Measurements from ENCODE around the gene IGFBP5. TPM values are rescaled to one million over a fixed set of nuclear protein-coding genes. Genes with fewer than 3 reads are reported as not detected.
A peak's percentile ranks its signal among the peaks of the same experiment; 100 is the strongest.

IGFBP5 gene
- total RNA-seq, 2 donors from 2014 or later = 0.02 TPM; not detected in 1

- no peak for ATAC-seq
- no peak overlapping the region for H3K27ac Mint-ChIP-seq
- no peaks in the 10 kb centered on the region for H3K36me3 Mint-ChIP-seq
- H3K9me3 Mint-ChIP-seq = no peaks in the 10 kb centered on the region
- DNase-seq (ENCODE audit: low spot score in 2 of 2) = no peak
Observed at GRCh38 chr2:216678813-216679657, 16.3 kb downstream of the IGFBP5 start.

GRCh38 chr2:216678098-216678465 is 17.3 kb downstream of the IGFBP5 start:
- H3K9me3 Mint-ChIP-seq = no peaks in the 10 kb centered on the region
- ATAC-seq = no peak

GRCh38 chr2:216677439-216678097 is 17.8 kb downstream of the IGFBP5 start:
- peak overlapping the region in 1 of 2 donors; percentile 0 for H3K27ac Mint-ChIP-seq
- H3K36me3 Mint-ChIP-seq = no peaks in the 10 kb centered on the region
- no peak for DNase-seq (ENCODE audit: low spot score in 2 of 2)
- ATAC-seq = no peak
- H3K9me3 Mint-ChIP-seq = no peaks in the 10 kb centered on the region

More at GRCh38 chr2:216678098-216678465, 17.3 kb downstream of the IGFBP5 start:
- DNase-seq (ENCODE audit: low spot score in 2 of 2) = no peak
- no peaks in the 10 kb centered on the region for H3K36me3 Mint-ChIP-seq
- H3K27ac Mint-ChIP-seq = peak overlapping the region in 1 of 2 donors; percentile 0

- ATAC-seq (no peak), DNase-seq (ENCODE audit: low spot score in 2 of 2) (no peak)
- Mint-ChIP-seq H3K9me3 (no peaks in the 10 kb centered on the region), H3K27ac (no peak overlapping the region), H3K36me3 (no peaks in the 10 kb centered on the region)
Observed at GRCh38 chr2:216676630-216677029, 18.7 kb downstream of the IGFBP5 start.

- no peak for ATAC-seq
- no peaks in the 10 kb centered on the region for H3K9me3 Mint-ChIP-seq
- DNase-seq (ENCODE audit: low spot score in 2 of 2) = no peak
- no peak overlapping the region for H3K27ac Mint-ChIP-seq
- H3K36me3 Mint-ChIP-seq = no peaks in the 10 kb centered on the region
Observed at GRCh38 chr2:216674376-216674775, 21.0 kb downstream of the IGFBP5 start.

- no peak for DNase-seq (ENCODE audit: low spot score in 2 of 2)
- no peak overlapping the region for H3K27ac Mint-ChIP-seq
- H3K36me3 Mint-ChIP-seq = no peaks in the 10 kb centered on the region
- no peaks in the 10 kb centered on the region for H3K9me3 Mint-ChIP-seq
- no peak for ATAC-seq
Observed at GRCh38 chr2:216673609-216674008, 21.7 kb downstream of the IGFBP5 start.

- no peak overlapping the region for H3K27ac Mint-ChIP-seq
- H3K9me3 Mint-ChIP-seq = no peaks in the 10 kb centered on the region
- no peak for ATAC-seq
- no peak for DNase-seq (ENCODE audit: low spot score in 2 of 2)
- H3K36me3 Mint-ChIP-seq = no peaks in the 10 kb centered on the region
Observed at GRCh38 chr2:216673021-216673420, 22.3 kb downstream of the IGFBP5 start.

GRCh38 chr2:216672466-216672865 is 22.9 kb downstream of the IGFBP5 start:
- Mint-ChIP-seq H3K9me3 (no peaks in the 10 kb centered on the region), H3K36me3 (no peaks in the 10 kb centered on the region), H3K27ac (no peak overlapping the region)
- DNase-seq (ENCODE audit: low spot score in 2 of 2) = no peak
- no peak for ATAC-seq

- DNase-seq (ENCODE audit: low spot score in 2 of 2) (no peak), ATAC-seq (no peak)
- Mint-ChIP-seq H3K9me3 (no peaks in the 10 kb centered on the region), H3K27ac (no peak overlapping the region), H3K36me3 (no peaks in the 10 kb centered on the region)
Observed at GRCh38 chr2:216671791-216672343, 23.5 kb downstream of the IGFBP5 start.

GRCh38 chr2:216671081-216671411 is 24.3 kb downstream of the IGFBP5 start:
- ATAC-seq = no peak
- Mint-ChIP-seq H3K36me3 (no peaks in the 10 kb centered on the region), H3K9me3 (no peaks in the 10 kb centered on the region), H3K27ac (peak overlapping the region in 1 of 2 donors; percentile 34)
- no peak for DNase-seq (ENCODE audit: low spot score in 2 of 2)

- ATAC-seq (no peak), DNase-seq (ENCODE audit: low spot score in 2 of 2) (no peak)
- Mint-ChIP-seq H3K27ac (no peak overlapping the region), H3K36me3 (no peaks in the 10 kb centered on the region), H3K9me3 (no peaks in the 10 kb centered on the region)
Observed at GRCh38 chr2:216670266-216671080, 24.9 kb downstream of the IGFBP5 start.

GRCh38 chr2:216666461-216667233 is 28.7 kb downstream of the IGFBP5 start:
- ATAC-seq (peak; percentile 80 to 86), DNase-seq (ENCODE audit: low spot score in 2 of 2) (peak; percentile 70 to 76)
- Mint-ChIP-seq H3K36me3 (no peaks in the 10 kb centered on the region), H3K9me3 (no peaks in the 10 kb centered on the region), H3K27ac (no peak overlapping the region)

- no peak overlapping the region for H3K27ac Mint-ChIP-seq
- no peaks in the 10 kb centered on the region for H3K36me3 Mint-ChIP-seq
- no peaks in the 10 kb centered on the region for H3K9me3 Mint-ChIP-seq
- no peak for ATAC-seq
- DNase-seq (ENCODE audit: low spot score in 2 of 2) = no peak
Observed at GRCh38 chr2:216665717-216666116, 29.6 kb downstream of the IGFBP5 start.

GRCh38 chr2:216665242-216665641 is 30.1 kb downstream of the IGFBP5 start:
- DNase-seq (ENCODE audit: low spot score in 2 of 2) (no peak), ATAC-seq (no peak)
- no peaks in the 10 kb centered on the region for H3K9me3 Mint-ChIP-seq
- H3K36me3 Mint-ChIP-seq = no peaks in the 10 kb centered on the region
- no peak overlapping the region for H3K27ac Mint-ChIP-seq

- Mint-ChIP-seq H3K27ac (no peak overlapping the region), H3K36me3 (no peaks in the 10 kb centered on the region), H3K9me3 (no peaks in the 10 kb centered on the region)
- ATAC-seq (peak in 1 of 2 donors; percentile 9), DNase-seq (ENCODE audit: low spot score in 2 of 2) (no peak)
Observed at GRCh38 chr2:216664593-216665034, 30.7 kb downstream of the IGFBP5 start.

- no peaks in the 10 kb centered on the region for H3K9me3 Mint-ChIP-seq
- no peaks in the 10 kb centered on the region for H3K36me3 Mint-ChIP-seq
- H3K27ac Mint-ChIP-seq = no peak overlapping the region
- DNase-seq (ENCODE audit: low spot score in 2 of 2) = no peak
- no peak for ATAC-seq
Observed at GRCh38 chr2:216663846-216664245, 31.5 kb downstream of the IGFBP5 start.
